WERI-Rb-1 (cell line): ENCODE data around the gene PRSS21.

Source experiments
- DNase-seq: peaks from one replicate; pipeline ENCODE4 v3.0.0-alpha.2; 2020
- H3K27ac ChIP-seq: fragments of 250-450 bp; sonication (Bioruptor Pico); 2 replicates; pipeline ENCODE4 v1.5.1; 2020; ENCODE audit warnings: mild to moderate bottlenecking, moderate library complexity
- H3K27me3 ChIP-seq: fragments of 250-450 bp; sonication (Bioruptor Pico); 2 replicates; pipeline ENCODE4 v1.5.1; 2021; ENCODE audit warnings: mild to moderate bottlenecking, low read depth, moderate library complexity; ENCODE audit not compliant: insufficient read depth, severe bottlenecking
- H3K36me3 ChIP-seq: fragments of 250-450 bp; sonication (Bioruptor Pico); 2 replicates; pipeline ENCODE4 v1.5.1; 2020; ENCODE audit warnings: mild to moderate bottlenecking, moderate library complexity
- H3K4me3 ChIP-seq: 2 replicates; pipeline ENCODE4 v1.5.1; 2011; ENCODE audit warnings: low read depth, mild to moderate bottlenecking, control low read depth, low read length
- H3K9me3 ChIP-seq: fragments of 250-450 bp; sonication (Bioruptor Pico); 2 replicates; pipeline ENCODE4 v1.5.1; 2021; ENCODE audit warnings: mild to moderate bottlenecking, moderate library complexity; ENCODE audit not compliant: severe bottlenecking
- TF ChIP-seq, protein P1 (sequence below): IDR thresholded peaks from 2 replicates; pipeline ENCODE4 v1.5.1; 2011; ENCODE audit warnings: low read depth, mild to moderate bottlenecking, control low read depth, inconsistent platforms, low read length

PRSS21 gene

DNA sequence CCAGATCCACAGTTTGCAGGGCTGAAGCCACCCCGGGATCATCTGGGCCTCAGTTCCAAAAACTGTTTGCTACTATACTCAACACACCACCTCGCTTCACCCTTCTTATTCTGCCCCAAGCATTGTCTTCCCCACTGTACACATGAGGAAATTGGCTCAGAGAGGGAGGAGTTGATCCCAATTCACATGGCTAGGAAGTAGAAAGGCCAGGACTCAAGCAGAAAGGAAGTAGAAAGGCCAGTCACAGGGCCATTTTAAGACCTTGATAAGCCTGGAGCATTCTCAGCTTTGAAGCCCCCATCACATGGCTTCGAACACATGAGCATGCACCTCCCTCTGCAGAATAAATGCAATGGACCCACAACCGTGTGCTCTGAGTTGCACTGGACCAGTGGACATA is 48.6 kb downstream of the PRSS21 start:
- Histone ChIP-seq H3K27me3 (no peaks in the 10 kb centered on the region), H3K27ac (no peak overlapping the region), H3K9me3 (no peaks in the 10 kb centered on the region), H3K4me3 (no peak overlapping the region), H3K36me3 (no peaks in the 10 kb centered on the region)
- no peak for DNase-seq
- TF ChIP-seq, protein P1, sequence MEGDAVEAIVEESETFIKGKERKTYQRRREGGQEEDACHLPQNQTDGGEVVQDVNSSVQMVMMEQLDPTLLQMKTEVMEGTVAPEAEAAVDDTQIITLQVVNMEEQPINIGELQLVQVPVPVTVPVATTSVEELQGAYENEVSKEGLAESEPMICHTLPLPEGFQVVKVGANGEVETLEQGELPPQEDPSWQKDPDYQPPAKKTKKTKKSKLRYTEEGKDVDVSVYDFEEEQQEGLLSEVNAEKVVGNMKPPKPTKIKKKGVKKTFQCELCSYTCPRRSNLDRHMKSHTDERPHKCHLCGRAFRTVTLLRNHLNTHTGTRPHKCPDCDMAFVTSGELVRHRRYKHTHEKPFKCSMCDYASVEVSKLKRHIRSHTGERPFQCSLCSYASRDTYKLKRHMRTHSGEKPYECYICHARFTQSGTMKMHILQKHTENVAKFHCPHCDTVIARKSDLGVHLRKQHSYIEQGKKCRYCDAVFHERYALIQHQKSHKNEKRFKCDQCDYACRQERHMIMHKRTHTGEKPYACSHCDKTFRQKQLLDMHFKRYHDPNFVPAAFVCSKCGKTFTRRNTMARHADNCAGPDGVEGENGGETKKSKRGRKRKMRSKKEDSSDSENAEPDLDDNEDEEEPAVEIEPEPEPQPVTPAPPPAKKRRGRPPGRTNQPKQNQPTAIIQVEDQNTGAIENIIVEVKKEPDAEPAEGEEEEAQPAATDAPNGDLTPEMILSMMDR = no peak

DNA sequence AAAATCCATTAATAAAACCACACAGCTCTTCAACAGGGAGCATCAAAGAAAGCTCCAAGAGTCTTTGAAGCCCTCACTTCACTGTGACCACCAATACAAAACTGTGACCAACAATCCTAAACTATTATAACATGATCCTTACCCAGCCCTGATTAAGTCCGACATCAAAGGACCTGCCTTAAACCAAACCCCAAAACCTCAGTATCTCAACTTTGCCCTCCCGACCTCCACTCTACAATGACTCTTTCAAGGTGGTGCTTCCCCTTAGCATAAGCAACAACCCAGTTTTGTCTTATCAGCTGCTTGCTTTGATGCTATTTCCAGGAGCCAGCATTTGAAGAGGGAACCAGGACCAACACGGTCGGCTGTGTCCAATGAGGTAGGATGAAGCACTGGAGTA is 49.4 kb downstream of the PRSS21 start:
- no peaks in the 10 kb centered on the region for H3K27me3 ChIP-seq
- no peak for DNase-seq
- H3K9me3 ChIP-seq = no peaks in the 10 kb centered on the region
- H3K27ac ChIP-seq = no peak overlapping the region
- no peaks in the 10 kb centered on the region for H3K36me3 ChIP-seq
- no peak overlapping the region for H3K4me3 ChIP-seq
- TF ChIP-seq, protein P1 = no peak

DNA sequence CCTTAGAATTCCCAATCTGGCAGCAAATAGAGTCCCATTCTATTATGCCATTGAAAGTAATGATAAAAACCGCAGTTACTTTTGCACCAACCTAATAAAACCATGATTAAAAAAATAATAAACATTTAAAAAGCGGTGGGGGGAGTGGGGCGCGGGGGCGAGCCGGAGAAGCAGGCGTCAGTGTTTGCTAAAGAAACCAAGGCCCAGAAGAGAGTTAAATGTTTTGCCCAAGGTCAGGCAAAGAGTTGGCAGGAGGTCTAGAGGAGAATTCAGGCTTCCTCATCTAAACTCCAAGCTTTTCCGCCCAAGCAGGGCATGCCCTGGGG is 50.6 kb downstream of the PRSS21 start:
- Histone ChIP-seq H3K36me3 (no peaks in the 10 kb centered on the region), H3K9me3 (no peaks in the 10 kb centered on the region), H3K4me3 (peak overlapping the region; percentile 71), H3K27me3 (no peaks in the 10 kb centered on the region), H3K27ac (peak overlapping the region; percentile 85)
- no peak for DNase-seq
- TF ChIP-seq, protein P1 = no peak

DNA sequence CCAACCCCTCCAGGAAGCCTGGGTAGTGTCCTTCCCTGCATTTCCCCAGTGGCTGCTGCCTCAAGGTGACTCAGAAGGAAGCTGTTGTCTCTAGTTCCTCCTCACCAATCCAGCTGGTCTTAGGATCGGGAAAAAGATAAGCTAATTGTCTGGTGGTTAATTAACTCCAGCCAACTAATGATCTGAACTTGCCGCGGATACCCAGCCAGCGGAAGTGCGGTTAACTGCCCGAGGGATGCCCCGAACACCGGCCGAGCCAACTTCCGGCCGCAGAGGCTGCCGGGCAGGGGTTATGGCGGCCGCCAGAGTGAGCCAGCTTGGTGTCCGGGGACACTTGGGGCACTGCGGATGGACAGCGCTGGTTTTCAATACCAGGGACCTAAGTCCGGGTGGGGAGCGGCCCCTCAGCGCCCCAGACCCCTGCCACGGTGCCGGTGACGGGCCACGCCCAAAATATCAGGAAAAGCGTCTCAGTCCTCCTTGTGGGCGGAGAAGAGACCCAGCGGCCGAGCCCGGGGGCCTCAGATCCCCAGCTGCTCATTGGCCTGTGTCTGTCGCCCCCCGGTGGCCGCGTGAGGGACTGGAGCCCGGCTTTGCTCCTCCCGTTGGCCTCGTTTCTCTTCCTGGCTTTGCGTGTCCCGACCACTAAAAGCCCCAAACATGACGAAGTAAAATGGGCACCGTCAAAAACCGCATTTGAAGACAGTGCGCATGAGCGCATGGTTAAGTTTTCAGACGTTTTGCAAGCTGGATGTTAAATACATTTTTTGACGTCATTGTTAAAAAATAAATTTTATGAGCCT is 51.2 kb downstream of the PRSS21 start:
- TF ChIP-seq, protein P1 = peak; percentile 93
- no peaks in the 10 kb centered on the region for H3K27me3 ChIP-seq
- H3K36me3 ChIP-seq = no peaks in the 10 kb centered on the region
- H3K4me3 ChIP-seq = peak overlapping the region; percentile 71
- DNase-seq = peak; percentile 93
- H3K27ac ChIP-seq = peak overlapping the region; percentile 85
- no peaks in the 10 kb centered on the region for H3K9me3 ChIP-seq
